CD4-positive, alpha-beta T cell treated with Interleukin-4 for 1 hour (primary cell): ENCODE measurements around the gene PLEKHA4.
"Not testable (repeated sequence)": the region's sequence is repeated elsewhere in the genome, so short reads cannot be mapped to it uniquely, and the experiment has no call there.

ENCODE experiments used
- DNase-seq, 2 donors: peaks; one replicate each; pipeline ENCODE4 v3.0.0-alpha.2; 2020 to 2022

Gene PLEKHA4

GRCh38 chr19:48795685-48796070 is 72.7 kb downstream of the PLEKHA4 start:
- DNase-seq: no peak

GRCh38 chr19:48795055-48795684 is 73.2 kb downstream of the PLEKHA4 start:
- DNase-seq: peak; percentile 90 to 92

GRCh38 chr19:48794291-48794690 is 74.1 kb downstream of the PLEKHA4 start:
- DNase-seq: no peak

- DNase-seq: no peak
Observed at GRCh38 chr19:48793271-48793670, 75.1 kb downstream of the PLEKHA4 start.

GRCh38 chr19:48787331-48787730 is 81.1 kb downstream of the PLEKHA4 start:
- not testable (repeated sequence) for DNase-seq
